IMR-90 (cell line): ENCODE results near the gene SIRPB1. TPM values are rescaled to one million over a fixed set of nuclear protein-coding genes. Genes with fewer than 3 reads are reported as not detected.

ENCODE experiments used
- microRNA-seq, 2 experiments: library from miRNA; stranded (forward) in 1 of 2; unstranded in 1 of 2; fragments of 10-50 nt in 1 of 2; fragments of <30 nt in 1 of 2; gene quantifications in 1 of 2; microRNA quantifications in 1 of 2; one replicate each; pipeline versions ENCODE3 to v1.1.0; 2013 to 2020; ENCODE audit not compliant: insufficient read depth in 1 of 2, insufficient read length in 1 of 2, unreplicated experiment in 1 of 2
- polyA plus RNA-seq, 3 experiments: library from polyadenylated mRNA; depleted of rRNA; stranded (reverse); fragments of >200 nt; gene quantifications; 2 replicates each; pipeline ENCODE4 v1.2.3, GENCODE V29; 2012; ENCODE audit warnings: low replicate concordance in 1 of 3
- small RNA-seq, 5 experiments: library from RNA; depleted of rRNA; stranded (forward); fragments of <200 nt; gene quantifications; one replicate each; pipeline ENCODE3, GENCODE V24; 2012
- total RNA-seq: library from RNA; depleted of rRNA; stranded (reverse); fragments of >200 nt; gene quantifications from 2 replicates; pipeline ENCODE4 v1.2.3, GENCODE V29; 2012; rRNA removed

Gene SIRPB1
- total and polyA plus RNA-seq, 2 of the 4 experiments (the other 2 are of a cell fraction) = 0.90 to 1.6 TPM

Small RNA genes within 50 kb of the gene (microRNA-seq; reads per million reads assigned to microRNA genes)
- not detected for gene RN7SL561P (ENCODE audit: insufficient read depth, insufficient read length)

Small RNA genes within 50 kb of the gene (small RNA-seq; reads per million reads assigned to genes)
- gene RN7SL561P = 0 reads per million in 5 experiments

Other genes starting within 250 kb of the SIRPB1 start
- 91.9 and 120 TPM in 2 replicates for gene FKBP1A, start 227.0 kb downstream of the SIRPB1 start, total RNA-seq
- 513 and 528 TPM in 2 replicates for gene FKBP1A, start 227.0 kb downstream of the SIRPB1 start, polyA plus RNA-seq (2012; rRNA removed)
- 40.3 and 41.1 TPM in 2 replicates for gene NSFL1C, start 153.2 kb downstream of the SIRPB1 start, total RNA-seq
- gene NSFL1C, start 153.2 kb downstream of the SIRPB1 start, polyA plus RNA-seq (2012; rRNA removed) = 28.6 and 33.0 TPM in 2 replicates
- gene SIRPB2, start 128.6 kb downstream of the SIRPB1 start, total RNA-seq = not detected in 2 replicates
- gene SIRPB2, start 128.6 kb downstream of the SIRPB1 start, polyA plus RNA-seq (2012; rRNA removed) = not detected in 2 replicates
- gene SIRPD, start 62.3 kb downstream of the SIRPB1 start, total RNA-seq = not detected in 2 replicates
- not detected in 2 replicates for gene SIRPD, start 62.3 kb downstream of the SIRPB1 start, polyA plus RNA-seq (2012; rRNA removed)
- gene SIRPG, start 37.8 kb upstream of the SIRPB1 start, total RNA-seq = not detected in 2 replicates
- gene SIRPG, start 37.8 kb upstream of the SIRPB1 start, polyA plus RNA-seq (2012; rRNA removed) = not detected in 2 replicates